Endothelial cell of hepatic sinusoid (primary cell): ENCODE measurements around the gene GJC1.

Source experiments
- in situ Hi-C: cut with HindIII; loops from 2 replicates; pipeline ENCODE4 v1.10.0; 2017; ENCODE audit warnings: low sequenced_read_pairs

Gene GJC1

DNA sequence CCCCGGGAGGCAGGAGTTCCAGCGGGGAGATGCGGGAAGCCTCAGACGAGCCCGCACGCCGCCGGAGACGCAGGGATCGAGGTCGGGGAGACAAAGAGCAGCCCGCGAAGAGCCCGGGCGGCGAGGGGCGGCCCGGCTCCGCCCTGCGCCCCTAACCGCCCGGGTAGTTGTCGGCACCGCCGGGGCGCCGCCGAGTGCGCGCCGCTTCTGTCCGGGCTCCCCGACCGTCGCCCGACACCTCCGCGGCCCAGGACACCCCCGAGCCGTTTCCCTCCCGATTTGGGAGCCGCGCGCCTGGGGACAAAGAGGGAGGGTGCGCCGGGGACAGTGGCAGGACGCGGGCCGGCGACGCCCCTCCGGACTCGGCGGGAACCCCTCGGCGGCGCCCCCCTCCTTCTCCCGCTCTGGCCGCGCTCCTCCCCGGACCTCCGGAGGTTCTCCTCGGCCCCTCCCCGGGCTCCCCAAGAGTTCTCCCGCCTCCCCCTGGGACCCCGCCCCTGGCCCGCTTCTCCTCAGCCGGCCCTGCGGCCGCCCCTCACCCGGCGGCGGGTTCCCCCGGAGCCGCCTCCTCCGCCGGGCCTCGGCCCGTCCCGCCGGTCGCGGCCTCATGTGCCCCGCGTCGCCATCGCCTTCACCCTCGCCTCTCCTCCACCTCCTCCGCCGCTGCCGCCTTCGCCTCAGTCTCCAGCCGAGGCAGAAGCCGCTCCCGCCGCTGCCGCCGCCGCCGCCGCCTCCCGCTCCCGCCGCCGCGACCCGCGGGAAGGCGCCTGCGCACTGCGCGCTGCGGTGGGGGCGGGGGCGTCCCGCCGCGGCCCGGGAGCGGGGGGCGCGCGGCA lies at the start of gene GJC1:
GJC1 (minus strand) TSS at position 765 of the 836 bp plus-strand sequence. CDS start 24,470 bp downstream, outside the sequence.
- in situ Hi-C loops = no loop called here

DNA sequence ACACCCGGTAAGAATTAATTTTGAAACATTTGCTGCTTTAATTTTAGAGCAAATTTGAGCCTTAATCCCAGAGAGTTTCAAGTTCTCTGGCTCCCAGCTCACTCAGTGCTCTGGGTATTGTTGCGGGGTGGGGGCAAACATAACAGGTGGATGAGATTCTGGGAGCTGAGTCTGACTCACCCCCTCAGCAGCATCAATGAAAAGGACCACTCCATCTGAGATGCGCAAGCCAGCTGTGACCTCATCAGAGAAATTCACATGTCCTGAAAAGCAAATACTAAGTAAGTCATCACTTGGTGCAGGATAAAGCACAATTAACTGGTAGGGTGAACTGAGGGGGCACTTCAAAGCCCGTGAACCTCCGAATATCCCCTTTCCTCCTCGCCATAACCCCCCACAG lies 49.3 kb upstream of the GJC1 start:
- in situ Hi-C loops = loop anchor here (5.0 kb wide), 1 partner anchor 37 kb away; no protein-coding TSS in a partner anchor

DNA sequence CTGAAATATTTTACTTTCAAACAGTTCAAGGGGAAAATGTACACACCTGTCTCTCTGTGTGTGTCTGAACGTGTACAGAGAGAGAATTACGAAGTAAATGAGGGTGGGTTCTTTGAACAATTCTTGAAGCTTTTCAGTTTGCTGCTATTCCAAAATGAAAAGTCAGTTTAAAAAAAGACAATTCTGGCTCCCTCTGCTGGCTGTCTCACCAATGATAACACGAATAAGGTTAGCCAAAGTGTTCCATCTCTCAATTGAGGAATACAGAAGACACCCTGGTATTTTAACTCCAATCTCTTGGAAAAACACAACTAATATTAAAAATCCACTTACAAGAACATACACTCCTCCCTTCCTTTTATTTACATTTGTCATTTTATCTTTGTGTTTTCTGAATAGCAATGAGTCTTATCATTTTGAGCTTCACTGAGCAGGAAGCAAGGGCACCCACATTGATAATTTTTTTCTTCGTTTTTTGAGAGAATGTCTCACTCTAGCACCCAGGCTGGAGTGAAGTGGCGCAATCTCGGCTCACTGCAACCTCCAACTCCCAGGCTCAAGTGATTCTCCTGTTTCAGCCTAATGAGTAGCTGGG lies 48.6 kb upstream of the GJC1 start:
- in situ Hi-C loops = loop anchor here (5.0 kb wide), 1 partner anchor 36 kb away; no protein-coding TSS in a partner anchor

DNA sequence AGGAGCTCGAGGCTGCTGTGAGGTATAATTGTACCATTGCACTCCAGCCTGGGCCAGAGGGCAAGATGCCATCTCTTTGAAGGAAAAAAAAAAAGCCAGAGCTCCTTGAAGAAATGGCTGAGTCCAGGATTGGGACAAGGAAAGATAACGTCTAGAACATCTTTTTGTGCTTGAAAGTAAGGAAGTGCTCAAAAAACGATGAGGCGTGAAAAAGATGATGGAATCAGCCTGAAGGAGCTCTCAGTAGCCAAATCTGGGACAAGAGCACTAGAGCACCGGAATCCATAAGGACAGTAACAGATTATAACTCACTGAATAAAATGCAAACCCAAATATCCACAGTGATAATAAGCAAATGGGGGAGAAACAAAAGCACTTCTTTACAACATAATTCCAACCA lies 47.0 kb upstream of the GJC1 start:
- in situ Hi-C loops = loop anchor here (5.0 kb wide), 1 partner anchor 35 kb away; no protein-coding TSS in a partner anchor

DNA sequence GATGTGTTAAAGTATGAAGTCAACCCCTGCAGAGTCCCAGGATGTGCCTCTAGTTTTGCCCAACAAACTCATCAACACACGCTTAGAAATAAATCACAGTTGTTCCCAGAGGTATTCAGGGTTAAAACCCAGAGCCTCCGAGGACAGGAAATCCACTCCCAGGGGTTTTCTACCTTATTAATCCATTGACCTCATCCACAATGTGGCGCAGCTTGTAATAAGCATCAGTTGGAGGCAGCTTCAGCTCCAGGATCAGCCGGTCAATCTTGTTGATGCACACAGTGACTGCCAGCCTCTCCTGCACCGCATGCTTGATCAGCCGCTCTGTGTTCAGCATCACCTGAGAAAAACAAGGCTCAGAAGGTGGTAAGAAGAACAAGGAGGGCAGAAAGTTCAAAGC lies 45.7 kb upstream of the GJC1 start:
- in situ Hi-C loops = loop anchor here (5.0 kb wide), 1 partner anchor 33 kb away; no protein-coding TSS in a partner anchor

DNA sequence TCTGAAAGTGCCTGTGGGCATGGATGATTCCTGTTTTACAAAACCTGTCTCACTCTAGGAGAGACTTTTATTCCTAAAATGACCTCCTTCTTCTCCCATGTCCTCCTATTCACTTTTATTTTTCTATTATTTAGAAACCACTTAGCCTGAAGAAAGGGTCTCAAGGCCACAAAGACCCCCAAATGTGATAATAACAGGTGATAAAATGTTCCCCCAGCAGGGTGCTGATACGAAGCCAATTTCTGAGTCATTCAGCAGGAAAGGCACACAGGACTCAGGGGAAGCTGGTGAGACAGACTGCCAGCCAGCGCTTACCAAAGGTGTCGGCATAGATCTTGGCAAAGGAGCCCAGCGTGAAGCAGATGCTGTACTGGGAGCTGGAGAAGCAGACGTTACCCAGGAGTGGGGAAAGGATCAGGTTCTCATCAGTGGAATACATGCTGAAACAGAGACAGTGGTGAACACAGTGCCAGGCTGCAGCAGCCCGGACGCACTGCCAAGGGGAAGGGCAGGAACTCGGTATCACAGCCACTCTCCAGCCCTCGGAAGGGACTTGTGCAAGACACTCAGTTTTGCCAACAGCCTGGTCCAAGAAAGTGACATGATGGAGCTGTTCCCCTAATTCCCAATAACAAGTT lies 42.2 kb upstream of the GJC1 start:
- in situ Hi-C loops = no loop called here

DNA sequence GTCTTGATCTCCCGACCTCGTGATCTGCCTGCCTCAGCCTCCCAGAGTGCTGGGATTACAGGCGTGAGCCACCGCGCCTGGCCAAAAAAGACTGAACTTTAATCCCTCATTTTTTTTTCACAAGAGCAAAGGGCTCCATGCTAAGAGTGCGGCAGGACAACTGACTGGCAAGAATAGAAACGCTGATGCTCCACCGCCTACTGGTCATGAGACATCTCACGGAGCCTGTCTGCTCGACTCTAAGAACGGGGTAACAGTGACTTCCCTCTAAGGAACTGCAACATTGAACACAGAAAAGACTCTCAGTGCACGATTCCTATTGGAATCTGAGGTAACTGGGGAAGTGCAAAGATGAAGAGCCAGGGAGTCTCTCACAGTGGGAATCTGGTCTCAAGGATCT lies 41.5 kb upstream of the GJC1 start:
- in situ Hi-C loops = no loop called here

DNA sequence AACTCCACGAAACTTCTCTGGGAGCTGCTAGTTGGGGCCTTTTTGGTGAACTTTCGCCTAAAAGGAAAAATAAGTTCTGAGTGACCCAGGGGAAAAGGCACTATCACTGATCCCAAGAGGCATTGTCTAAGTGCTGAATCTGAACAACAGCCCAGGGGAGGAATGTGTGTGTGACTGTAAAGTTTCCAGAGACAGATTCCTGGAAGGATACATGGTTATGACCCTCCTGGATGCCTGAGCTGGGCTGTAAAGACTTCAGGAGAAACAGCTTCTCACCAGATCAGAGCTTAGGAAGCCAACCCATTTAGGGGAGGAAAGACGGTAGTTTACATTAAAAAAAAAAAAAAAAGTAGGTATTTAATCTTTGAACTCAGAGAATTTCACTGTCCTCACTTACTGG lies 37.8 kb upstream of the GJC1 start:
- in situ Hi-C loops = no loop called here

DNA sequence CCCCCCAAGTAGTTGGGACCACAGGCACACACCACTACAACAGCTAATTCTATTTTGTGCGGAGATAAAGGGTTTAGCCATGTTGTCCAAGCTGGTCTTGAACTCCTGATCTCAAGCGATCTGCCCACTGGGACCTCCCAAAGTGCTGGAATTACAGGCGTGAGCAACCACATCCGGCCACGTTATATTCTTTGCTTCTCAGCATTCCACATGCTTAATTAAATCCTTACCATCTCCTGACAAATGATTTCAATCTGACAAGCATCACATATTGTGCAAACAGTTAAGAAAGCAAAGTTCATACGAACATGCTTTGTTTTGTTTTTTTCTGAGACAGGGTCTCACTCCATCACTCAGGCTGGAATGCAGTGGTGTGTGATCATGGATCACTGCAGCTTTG lies 35.8 kb upstream of the GJC1 start:
- in situ Hi-C loops = no loop called here

DNA sequence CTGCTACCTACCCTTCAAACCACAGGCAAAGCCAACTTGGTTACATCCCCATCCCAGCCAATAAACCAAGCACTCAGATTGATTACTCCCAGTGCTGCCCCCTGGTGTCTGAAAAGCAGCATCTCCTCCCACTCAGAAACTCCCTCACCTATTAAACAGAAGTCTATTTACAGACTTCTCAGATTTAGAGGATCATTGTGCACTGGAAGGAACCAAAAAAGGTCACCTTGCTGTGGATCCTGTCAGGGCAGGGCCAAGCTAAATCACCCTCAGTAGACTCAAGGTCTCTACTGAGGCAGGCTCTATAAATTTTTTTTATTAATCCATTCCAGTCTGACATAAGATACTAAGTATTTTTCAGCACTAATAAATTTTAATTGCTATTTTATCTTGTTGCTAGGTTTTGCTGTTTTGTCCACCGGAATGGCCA lies 35.2 kb upstream of the GJC1 start:
- in situ Hi-C loops = no loop called here

DNA sequence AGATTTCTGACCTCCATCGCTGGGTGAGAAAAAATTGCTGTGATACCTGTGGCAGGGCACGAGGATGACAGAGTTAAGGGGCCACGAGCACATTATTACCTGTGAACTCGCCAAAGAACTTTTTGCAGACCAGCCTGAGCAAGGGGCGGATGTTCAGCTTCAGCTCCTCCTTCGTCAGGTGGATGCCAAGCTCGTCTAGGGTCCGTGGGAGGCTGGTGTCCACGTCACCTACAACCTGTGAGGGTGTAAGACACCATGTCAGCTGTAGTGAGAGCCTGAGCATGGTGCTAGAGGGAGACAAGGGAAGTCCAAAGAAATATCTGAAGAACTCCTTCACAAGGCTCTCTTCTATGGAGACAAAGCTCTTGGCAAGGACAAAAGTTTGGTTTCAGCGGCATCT lies 34.7 kb upstream of the GJC1 start:
- in situ Hi-C loops = no loop called here

DNA sequence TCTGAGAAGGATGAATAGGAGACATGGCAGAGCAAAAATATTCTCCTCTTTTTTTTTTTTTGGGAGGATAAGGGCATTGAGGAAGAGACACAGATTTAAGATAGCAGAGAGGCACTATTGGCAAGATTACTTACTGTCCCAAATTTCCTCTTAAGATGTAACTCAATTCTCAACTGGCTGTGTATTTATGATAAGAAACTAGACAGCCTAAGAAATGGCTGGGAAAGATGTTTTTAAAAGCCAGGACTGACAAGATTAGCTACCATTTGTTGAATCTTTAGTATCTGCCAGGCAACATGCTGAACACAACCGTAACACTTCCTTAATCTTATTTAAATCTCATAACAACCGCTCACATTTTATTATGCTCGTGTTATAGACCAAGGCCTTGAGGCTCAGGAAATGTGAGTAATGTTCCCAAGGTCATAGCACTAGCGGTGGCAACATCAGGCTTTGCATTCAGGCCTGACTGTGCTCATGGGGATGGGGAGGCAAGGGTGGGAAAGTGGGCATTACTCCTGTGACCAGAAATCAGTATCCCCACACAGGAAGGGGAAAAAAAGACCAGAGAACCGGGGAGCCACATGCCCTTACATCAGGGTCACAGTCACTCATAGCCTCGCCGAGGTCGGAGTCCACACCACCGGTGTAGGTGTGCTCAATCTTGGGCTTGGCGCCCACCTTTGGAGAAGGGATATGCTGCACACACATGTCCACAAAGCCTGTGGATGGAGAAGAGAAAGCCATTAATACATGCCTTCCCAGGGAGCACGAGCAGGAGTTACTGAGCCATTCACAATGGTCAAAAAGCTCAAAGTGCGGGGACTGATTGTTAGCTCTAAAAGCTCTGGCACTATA lies 33.2 kb upstream of the GJC1 start:
- in situ Hi-C loops = no loop called here

DNA sequence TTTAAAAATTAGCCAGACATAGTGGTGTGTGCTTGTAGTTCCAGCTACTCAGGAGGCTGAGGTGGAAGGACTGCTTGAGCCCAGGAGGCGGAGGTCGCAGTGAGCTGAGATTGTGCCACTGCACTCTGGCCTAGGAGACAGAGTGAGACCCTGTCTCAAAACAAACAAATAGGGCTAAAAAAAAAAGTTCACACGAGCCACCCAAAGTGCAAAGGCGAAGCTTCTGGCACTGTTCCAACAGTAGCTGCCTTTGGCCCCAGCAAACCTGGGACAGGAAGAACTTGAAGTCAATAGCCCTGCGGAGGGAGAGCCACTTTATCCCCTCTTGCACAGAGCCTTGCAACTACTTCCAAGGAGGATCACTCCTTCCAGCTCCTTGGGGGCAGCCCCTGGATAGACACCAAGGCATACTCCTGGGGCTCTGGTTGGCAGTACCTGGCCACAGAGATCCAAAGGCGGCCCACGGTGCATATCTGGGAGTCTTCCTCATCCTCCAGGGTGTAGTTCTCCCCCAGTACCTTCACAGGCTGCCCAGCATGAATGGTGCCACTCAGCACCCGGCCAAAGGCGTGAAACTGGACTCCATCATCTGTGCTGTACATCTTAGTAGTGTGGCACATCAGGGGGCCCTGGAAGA lies 32.3 kb upstream of the GJC1 start:
- in situ Hi-C loops = no loop called here

DNA sequence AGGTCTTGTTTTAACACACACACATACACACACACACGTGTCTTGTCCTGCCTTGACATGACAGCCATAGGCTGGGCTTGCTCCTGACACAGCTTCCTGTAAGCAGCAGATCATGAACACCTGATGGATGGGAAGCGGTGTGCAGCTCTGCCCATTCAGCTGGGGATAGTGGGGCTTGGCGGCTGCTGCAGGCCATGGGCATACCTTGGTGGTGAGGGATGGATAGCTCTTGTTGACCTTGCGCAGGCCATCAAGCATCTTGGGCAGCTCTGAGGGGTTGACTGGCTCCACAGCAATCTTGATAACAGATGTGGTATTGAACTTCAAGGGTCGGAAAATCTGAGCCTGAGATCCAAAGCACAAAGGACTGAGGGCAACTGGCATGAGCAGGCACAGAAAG lies 29.6 kb upstream of the GJC1 start:
- in situ Hi-C loops = no loop called here

DNA sequence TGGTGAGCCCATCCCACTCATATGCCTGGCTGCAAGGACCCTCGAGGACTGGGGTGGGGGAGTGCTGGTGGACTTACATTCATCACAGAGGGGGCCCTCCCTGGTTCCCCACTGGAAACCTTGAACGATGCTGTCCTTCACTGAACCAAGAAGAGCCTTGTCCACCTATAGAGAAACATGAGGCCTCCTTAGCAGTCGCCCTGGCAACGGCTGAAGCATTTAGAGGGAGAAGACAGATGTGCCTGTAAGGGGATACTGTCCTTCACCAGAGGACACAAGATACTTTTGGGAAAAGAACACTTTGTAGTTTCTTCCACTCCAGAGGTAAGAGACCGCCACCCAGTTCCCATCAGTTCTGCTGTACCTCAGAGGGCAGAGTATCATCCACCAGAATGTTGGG lies 24.1 kb upstream of the GJC1 start:
- in situ Hi-C loops = no loop called here

DNA sequence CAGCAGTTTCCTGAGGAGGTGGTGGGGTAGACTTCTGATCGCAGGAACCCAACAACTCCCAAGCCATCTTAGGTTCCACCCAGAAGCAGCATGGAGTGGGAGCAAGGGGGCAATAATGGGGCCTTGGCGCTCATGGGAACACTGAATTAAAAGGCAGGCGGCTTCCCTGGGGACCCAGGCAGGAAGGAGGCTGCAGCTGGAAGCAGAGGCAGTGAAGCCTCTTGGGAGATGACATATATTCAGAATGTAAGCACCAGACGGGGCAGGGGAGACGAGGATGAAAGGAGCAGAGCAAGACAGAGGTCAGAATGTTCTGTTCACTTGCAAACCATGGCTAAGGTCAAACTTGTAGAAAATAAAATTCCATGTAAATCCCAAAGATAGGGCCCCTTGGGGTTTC lies 20.5 kb upstream of the GJC1 start:
- in situ Hi-C loops = no loop called here

DNA sequence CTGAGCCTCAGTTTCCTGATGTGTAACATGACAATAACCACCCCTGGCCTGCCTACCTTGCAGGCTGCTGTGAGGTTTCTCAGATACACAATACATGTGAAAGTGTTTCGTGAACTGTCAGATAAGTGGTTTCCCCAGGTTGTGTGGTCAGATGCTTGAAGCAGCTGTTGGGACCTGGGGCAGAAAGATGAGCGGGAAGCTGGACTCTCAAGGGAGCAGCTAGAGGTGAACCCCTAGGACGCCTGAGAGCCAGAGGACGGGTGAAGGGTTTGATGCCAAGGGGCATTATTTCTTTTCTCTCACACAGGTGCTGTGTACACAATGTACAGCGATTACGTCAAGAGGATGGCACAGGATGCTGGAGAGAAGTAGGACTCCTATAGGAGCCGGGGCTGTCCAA lies 19.9 kb upstream of the GJC1 start:
- in situ Hi-C loops = no loop called here

DNA sequence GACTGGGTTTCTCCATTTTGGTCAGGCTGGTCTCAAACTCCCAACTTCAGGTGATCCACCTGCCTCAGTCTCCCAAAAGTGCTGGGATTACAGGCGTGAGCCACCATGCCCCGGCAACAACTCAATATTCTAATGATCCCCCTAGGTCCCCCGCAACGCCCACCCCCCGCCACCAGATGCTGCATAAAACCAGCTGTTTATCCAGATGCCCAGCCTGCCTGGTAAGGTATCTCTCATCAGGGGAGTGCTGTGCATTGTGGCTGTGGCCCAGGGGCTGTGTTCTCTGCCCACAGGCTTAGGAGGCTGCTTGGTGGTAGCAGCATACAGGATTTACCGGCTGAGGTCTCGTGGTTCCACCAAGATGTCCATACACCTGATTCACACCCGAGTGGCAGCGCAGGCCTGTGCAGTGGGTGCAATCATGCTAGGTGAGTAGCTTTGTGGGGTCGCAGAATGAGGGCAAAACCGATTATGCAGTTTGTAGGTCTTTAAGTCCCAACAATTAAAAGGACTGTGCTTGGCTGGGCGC lies 18.9 kb upstream of the GJC1 start:
- in situ Hi-C loops = no loop called here

DNA sequence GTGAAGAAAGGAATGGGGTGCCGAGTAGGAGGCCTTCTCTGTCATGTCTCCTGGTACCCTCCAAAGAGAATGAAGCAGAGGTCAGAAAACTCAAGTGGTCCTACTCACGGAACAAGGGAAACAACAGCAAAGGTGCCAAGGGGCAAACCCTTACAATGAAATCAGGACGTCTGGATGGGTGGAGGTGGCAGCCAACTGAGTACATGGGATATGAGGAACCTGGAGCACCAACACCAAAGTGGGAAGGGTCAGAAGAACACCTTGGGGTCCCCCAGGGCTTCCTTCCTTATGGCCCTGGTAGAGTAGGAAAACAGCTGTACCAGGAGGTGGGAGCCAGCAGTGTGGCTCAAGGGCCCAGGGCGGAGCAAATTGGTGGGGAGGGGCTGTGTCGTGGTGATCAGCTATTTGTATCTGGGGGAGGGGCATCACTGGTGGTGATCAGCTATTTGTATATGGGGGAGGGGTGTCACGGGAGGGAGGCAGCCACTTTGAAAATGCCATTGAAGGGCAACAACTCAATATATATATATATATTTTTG lies 18.2 kb upstream of the GJC1 start:
- in situ Hi-C loops = no loop called here

DNA sequence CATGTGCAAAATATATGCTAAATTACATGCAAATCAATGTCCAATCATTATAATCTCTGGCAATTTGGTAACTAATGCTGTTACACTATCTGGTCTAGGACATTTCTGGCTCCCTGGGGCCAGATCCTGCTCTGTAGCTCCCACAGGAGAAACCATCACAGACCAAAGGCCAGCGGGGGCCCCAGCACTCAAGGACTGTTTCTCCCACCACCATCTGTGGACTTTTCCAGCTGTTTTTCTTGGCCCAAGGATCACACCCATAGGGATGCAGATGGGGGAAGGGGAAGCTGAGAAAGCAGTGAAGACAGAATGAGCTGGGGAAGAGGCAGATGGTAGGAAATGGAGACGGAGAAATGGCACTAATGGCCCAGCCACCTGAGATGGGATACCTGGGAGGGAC lies 17.5 kb upstream of the GJC1 start, which contains the start of gene HIGD1B:
HIGD1B (plus strand) TSS at position 298 of the 400 bp plus-strand sequence. CDS start 270 bp downstream, outside the sequence.
- in situ Hi-C loops = no loop called here
